KOPT-K1 (cell line): Measurements from ENCODE around the gene RHO.

Source experiments
- H3K27ac ChIP-seq: fragments of 200-600 bp; sonication (generic); 2 replicates; pipeline ENCODE4 v1.5.1; 2016; ENCODE audit warnings: antibody characterized with exemption, mild to moderate bottlenecking, low read depth, low read length; ENCODE audit not compliant: poor library complexity, severe bottlenecking
- H3K36me3 ChIP-seq: fragments of 200-600 bp; sonication (generic); 2 replicates; pipeline ENCODE4 v1.5.1; 2017; ENCODE audit warnings: antibody characterized with exemption, mild to moderate bottlenecking, low read length, moderate library complexity; ENCODE audit not compliant: insufficient read depth
- H3K9me3 ChIP-seq: fragments of 200-600 bp; sonication (generic); 2 replicates; pipeline ENCODE4 v1.5.1; 2017; ENCODE audit warnings: antibody characterized with exemption, low read length, mild to moderate bottlenecking; ENCODE audit not compliant: insufficient read depth, poor library complexity, severe bottlenecking

RHO gene

GRCh38 chr3:129521611-129522010 is 6.8 kb upstream of the RHO start:
- H3K36me3 ChIP-seq: peaks cover 14% of the 10 kb centered on the region; the same call in 1 of the 2 replicates
- H3K9me3 ChIP-seq: no peaks in the 10 kb centered on the region
- H3K27ac ChIP-seq: no peak overlapping the region

GRCh38 chr3:129522953-129523352 is 5.5 kb upstream of the RHO start:
- H3K9me3 ChIP-seq: no peaks in the 10 kb centered on the region
- H3K36me3 ChIP-seq: peaks cover 6% of the 10 kb centered on the region; the same call in 1 of the 2 replicates
- H3K27ac ChIP-seq: no peak overlapping the region

GRCh38 chr3:129524081-129524480 is 4.4 kb upstream of the RHO start:
- H3K27ac ChIP-seq: no peak overlapping the region
- H3K36me3 ChIP-seq: peaks cover 3% of the 10 kb centered on the region; the same call in 1 of the 2 replicates
- H3K9me3 ChIP-seq: no peaks in the 10 kb centered on the region

GRCh38 chr3:129525341-129525968 is 3.0 kb upstream of the RHO start:
- no peaks in the 10 kb centered on the region for H3K36me3 ChIP-seq
- no peak overlapping the region for H3K27ac ChIP-seq

GRCh38 chr3:129526121-129526900 is 2.1 kb upstream of the RHO start:
- no peaks in the 10 kb centered on the region for H3K9me3 ChIP-seq
- no peak overlapping the region for H3K27ac ChIP-seq

More at GRCh38 chr3:129525341-129525968, 3.0 kb upstream of the RHO start:
- H3K9me3 ChIP-seq: no peaks in the 10 kb centered on the region

GRCh38 chr3:129527262-129527661 is 1.2 kb upstream of the RHO start:
- no peak overlapping the region for H3K27ac ChIP-seq
- no peaks in the 10 kb centered on the region for H3K9me3 ChIP-seq
- no peaks in the 10 kb centered on the region for H3K36me3 ChIP-seq

More at GRCh38 chr3:129526121-129526900, 2.1 kb upstream of the RHO start:
- no peaks in the 10 kb centered on the region for H3K36me3 ChIP-seq

GRCh38 chr3:129529436-129530210 is 1.2 kb downstream of the RHO start:
- H3K27ac ChIP-seq: no peak overlapping the region
- H3K36me3 ChIP-seq: no peaks in the 10 kb centered on the region
- no peaks in the 10 kb centered on the region for H3K9me3 ChIP-seq

GRCh38 chr3:129530251-129530791 is 1.9 kb downstream of the RHO start:
- H3K36me3 ChIP-seq: no peaks in the 10 kb centered on the region
- H3K9me3 ChIP-seq: no peaks in the 10 kb centered on the region
- H3K27ac ChIP-seq: no peak overlapping the region

GRCh38 chr3:129530821-129531220 is 2.4 kb downstream of the RHO start:
- Histone ChIP-seq H3K9me3 (no peaks in the 10 kb centered on the region), H3K36me3 (no peaks in the 10 kb centered on the region), H3K27ac (no peak overlapping the region)

- Histone ChIP-seq H3K9me3 (no peaks in the 10 kb centered on the region), H3K27ac (no peak overlapping the region), H3K36me3 (no peaks in the 10 kb centered on the region)
Observed at GRCh38 chr3:129531699-129532098, 3.3 kb downstream of the RHO start.

- no peaks in the 10 kb centered on the region for H3K36me3 ChIP-seq
- H3K27ac ChIP-seq: no peak overlapping the region
- no peaks in the 10 kb centered on the region for H3K9me3 ChIP-seq
Observed at GRCh38 chr3:129532261-129532660, 3.8 kb downstream of the RHO start.

- H3K27ac ChIP-seq: no peak overlapping the region
- H3K9me3 ChIP-seq: no peaks in the 10 kb centered on the region
- H3K36me3 ChIP-seq: no peaks in the 10 kb centered on the region
Observed at GRCh38 chr3:129533406-129533805, 5.0 kb downstream of the RHO start.

- H3K27ac ChIP-seq: no peak overlapping the region
- no peaks in the 10 kb centered on the region for H3K9me3 ChIP-seq
- H3K36me3 ChIP-seq: no peaks in the 10 kb centered on the region
Observed at GRCh38 chr3:129534428-129535027, 6.1 kb downstream of the RHO start.

GRCh38 chr3:129535075-129535474 is 6.6 kb downstream of the RHO start:
- no peaks in the 10 kb centered on the region for H3K9me3 ChIP-seq
- H3K27ac ChIP-seq: no peak overlapping the region

GRCh38 chr3:129536374-129536667 is 7.9 kb downstream of the RHO start:
- Histone ChIP-seq H3K9me3 (no peaks in the 10 kb centered on the region), H3K36me3 (no peaks in the 10 kb centered on the region), H3K27ac (no peak overlapping the region)

More at GRCh38 chr3:129535075-129535474, 6.6 kb downstream of the RHO start:
- no peaks in the 10 kb centered on the region for H3K36me3 ChIP-seq
